CD4-positive, alpha-beta T cell treated with Interleukin-1 beta for 1 hour (primary cell): ENCODE results near the gene TTYH2.
"Not testable (repeated sequence)": the region's sequence is repeated elsewhere in the genome, so short reads cannot be mapped to it uniquely, and the experiment has no call there.

Experiments used
- DNase-seq, 2 donors: peaks; one replicate each; pipeline ENCODE4 v3.0.0-alpha.2; 2020 to 2022

Gene TTYH2

GRCh38 chr17:74268558-74268957 is 55.2 kb downstream of the TTYH2 start:
- no peak for DNase-seq

- no peak for DNase-seq
Measured at GRCh38 chr17:74270333-74270732, 57.0 kb downstream of the TTYH2 start.

- peak in 1 of 2 donors; percentile 34 for DNase-seq
Measured at GRCh38 chr17:74271281-74271680, 57.9 kb downstream of the TTYH2 start.

- no peak for DNase-seq
Measured at GRCh38 chr17:74271901-74272561, 58.7 kb downstream of the TTYH2 start.

- no peak for DNase-seq
Measured at GRCh38 chr17:74272731-74273201, 59.4 kb downstream of the TTYH2 start.

- peak; percentile 63 to 68 for DNase-seq
Measured at GRCh38 chr17:74274060-74274708, 60.8 kb downstream of the TTYH2 start, which contains the start of gene DNAI2. TSS of gene DNAI2 (plus strand) at chr17:74274234. CDS start at chr17:74281818, 7,584 bp downstream.

- peak; percentile 11 to 12 for DNase-seq
Measured at GRCh38 chr17:74274709-74275340, 61.5 kb downstream of the TTYH2 start.

- DNase-seq, result no peak
Measured at GRCh38 chr17:74276051-74276476, 62.7 kb downstream of the TTYH2 start.

GRCh38 chr17:74276541-74277009 is 63.2 kb downstream of the TTYH2 start:
- DNase-seq, result no peak

GRCh38 chr17:74277935-74278334 is 64.6 kb downstream of the TTYH2 start:
- no peak for DNase-seq

- DNase-seq, result not testable (repeated sequence)
Measured at GRCh38 chr17:74279617-74280016, 66.2 kb downstream of the TTYH2 start.

GRCh38 chr17:74280093-74280513 is 66.7 kb downstream of the TTYH2 start:
- DNase-seq, result peak; percentile 75 to 81

- DNase-seq, result no peak
Measured at GRCh38 chr17:74281799-74282198, 68.4 kb downstream of the TTYH2 start.

GRCh38 chr17:74282274-74282586 is 68.9 kb downstream of the TTYH2 start:
- DNase-seq, result not testable (repeated sequence)

GRCh38 chr17:74282587-74283370 is 69.4 kb downstream of the TTYH2 start:
- peak; percentile 57 to 74 for DNase-seq

- no peak for DNase-seq
Measured at GRCh38 chr17:74283371-74283673, 70.0 kb downstream of the TTYH2 start.

GRCh38 chr17:74287031-74287602 is 73.7 kb downstream of the TTYH2 start:
- no peak for DNase-seq

- DNase-seq, result no peak
Measured at GRCh38 chr17:74288785-74289184, 75.4 kb downstream of the TTYH2 start.

- DNase-seq, result no peak
Measured at GRCh38 chr17:74289688-74290087, 76.3 kb downstream of the TTYH2 start.

GRCh38 chr17:74290340-74290739 is 77.0 kb downstream of the TTYH2 start:
- DNase-seq, result no peak

- no peak for DNase-seq
Measured at GRCh38 chr17:74292495-74292894, 79.1 kb downstream of the TTYH2 start.

- no peak for DNase-seq
Measured at GRCh38 chr17:74295625-74296547, 82.5 kb downstream of the TTYH2 start.
